Loucy (cell line): ENCODE results near the gene BID.

ENCODE experiments used
- H2AFZ ChIP-seq: fragments of 200-600 bp; sonication (generic); 2 replicates; pipeline ENCODE4 v1.6.0; 2016; ENCODE audit warnings: antibody characterized with exemption, mild to moderate bottlenecking, low read length, moderate library complexity
- H3F3A ChIP-seq: fragments of 200-600 bp; 2 replicates; pipeline ENCODE4 v1.6.0; 2016; ENCODE audit warnings: antibody characterized with exemption, low read depth, mild to moderate bottlenecking
- H3K27me3 ChIP-seq: fragments of 200-600 bp; sonication (generic); 2 replicates; pipeline ENCODE4 v1.6.1; 2014; ENCODE audit warnings: low read length, mild to moderate bottlenecking; ENCODE audit not compliant: insufficient read depth, poor library complexity, severe bottlenecking
- H3K36me3 ChIP-seq: fragments of 200-600 bp; sonication (generic); 2 replicates; pipeline ENCODE4 v1.6.1; 2016; ENCODE audit warnings: low read length; ENCODE audit not compliant: insufficient read depth
- H3K4me1 ChIP-seq: fragments of 200-600 bp; sonication (generic); 2 replicates; pipeline ENCODE4 v1.5.1; 2014; ENCODE audit warnings: low read length, mild to moderate bottlenecking; ENCODE audit not compliant: insufficient read depth, poor library complexity, severe bottlenecking
- H3K4me2 ChIP-seq: fragments of 200-600 bp; sonication (generic); 2 replicates; pipeline ENCODE4 v1.6.0; 2014; ENCODE audit warnings: antibody characterized with exemption, low read length, low read depth, mild to moderate bottlenecking; ENCODE audit not compliant: poor library complexity, severe bottlenecking
- H3K4me3 ChIP-seq: fragments of 200-600 bp; sonication (generic); 2 replicates; pipeline ENCODE4 v1.5.1; 2014; ENCODE audit warnings: low read length, mild to moderate bottlenecking, mixed read lengths; ENCODE audit not compliant: poor library complexity, severe bottlenecking
- H3K79me2 ChIP-seq: fragments of 200-600 bp; sonication (generic); 2 replicates; pipeline ENCODE4 v1.6.1; 2014; ENCODE audit warnings: low read length; ENCODE audit not compliant: insufficient read depth
- H3K9ac ChIP-seq: fragments of 200-600 bp; sonication (generic); 2 replicates; pipeline ENCODE4 v1.6.0; 2014; ENCODE audit warnings: mild to moderate bottlenecking, low read depth, low read length, moderate library complexity; ENCODE audit not compliant: poor library complexity, severe bottlenecking
- H3K9me2 ChIP-seq: fragments of 200-600 bp; sonication (generic); replicated peaks from 2 replicates; pipeline ENCODE4 v1.6.1; 2016; ENCODE audit warnings: low read depth, low read length, mixed read lengths
- H3K9me3 ChIP-seq: fragments of 200-600 bp; sonication (generic); 2 replicates; pipeline ENCODE4 v1.6.1; 2014; ENCODE audit warnings: mild to moderate bottlenecking, antibody characterized with exemption, low read length, low read depth; ENCODE audit not compliant: insufficient read depth
- H4K20me1 ChIP-seq: fragments of 200-600 bp; sonication (generic); 2 replicates; pipeline ENCODE4 v1.6.0; 2014; ENCODE audit warnings: antibody characterized with exemption, low read length, mild to moderate bottlenecking; ENCODE audit not compliant: insufficient read depth, poor library complexity, severe bottlenecking
- EZH2phosphoT487 ChIP-seq: fragments of 200-600 bp; IDR thresholded peaks from 2 replicates; pipeline ENCODE4 v1.6.1; 2018; ENCODE audit warnings: antibody characterized with exemption, mild to moderate bottlenecking, moderate library complexity, borderline replicate concordance
- TF ChIP-seq, protein P1 (sequence below): fragments of 200-600 bp; sonication (generic); conservative IDR thresholded peaks from 2 replicates; pipeline ENCODE4 v1.5.1; 2014; ENCODE audit warnings: mild to moderate bottlenecking, antibody characterized with exemption, low read length

BID gene

DNA sequence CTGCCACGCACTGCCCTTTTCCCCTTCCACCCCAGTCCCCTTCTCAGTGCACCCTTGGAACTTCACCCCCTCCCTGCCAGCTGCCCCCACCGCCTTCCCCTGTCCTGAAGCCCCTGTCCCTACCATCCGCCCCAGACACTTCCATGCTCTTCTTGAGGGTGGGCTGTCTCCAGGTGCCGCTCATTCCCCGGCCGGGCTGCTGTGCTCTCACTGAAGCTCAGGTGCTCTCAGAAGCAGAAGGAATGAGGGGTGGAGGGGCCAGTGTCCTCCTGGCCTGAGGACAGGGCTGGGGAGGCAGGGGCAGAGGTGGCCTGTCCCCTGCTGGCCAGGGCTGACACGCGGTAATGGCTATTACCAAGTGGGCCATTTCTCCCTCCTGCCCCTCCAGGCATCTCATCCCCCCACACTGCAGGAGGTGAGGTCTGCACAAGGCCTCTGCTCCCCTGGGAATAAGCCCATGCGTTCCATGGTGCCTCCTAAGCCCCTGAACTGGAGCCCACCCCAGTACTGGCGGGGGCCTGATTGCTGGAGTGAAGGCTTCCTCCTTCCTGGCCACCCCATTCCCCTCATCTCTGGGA lies 6.6 kb upstream of the BID start:
- no peaks in the 10 kb centered on the region for H3K9me2 ChIP-seq
- peaks cover 63% of the 10 kb centered on the region for H3K4me1 ChIP-seq
- peak overlapping the region; percentile 95 for H3K9ac ChIP-seq
- peaks cover 12% of the 10 kb centered on the region for H4K20me1 ChIP-seq
- no peaks in the 10 kb centered on the region for H3K9me3 ChIP-seq
- TF ChIP-seq, protein P1, sequence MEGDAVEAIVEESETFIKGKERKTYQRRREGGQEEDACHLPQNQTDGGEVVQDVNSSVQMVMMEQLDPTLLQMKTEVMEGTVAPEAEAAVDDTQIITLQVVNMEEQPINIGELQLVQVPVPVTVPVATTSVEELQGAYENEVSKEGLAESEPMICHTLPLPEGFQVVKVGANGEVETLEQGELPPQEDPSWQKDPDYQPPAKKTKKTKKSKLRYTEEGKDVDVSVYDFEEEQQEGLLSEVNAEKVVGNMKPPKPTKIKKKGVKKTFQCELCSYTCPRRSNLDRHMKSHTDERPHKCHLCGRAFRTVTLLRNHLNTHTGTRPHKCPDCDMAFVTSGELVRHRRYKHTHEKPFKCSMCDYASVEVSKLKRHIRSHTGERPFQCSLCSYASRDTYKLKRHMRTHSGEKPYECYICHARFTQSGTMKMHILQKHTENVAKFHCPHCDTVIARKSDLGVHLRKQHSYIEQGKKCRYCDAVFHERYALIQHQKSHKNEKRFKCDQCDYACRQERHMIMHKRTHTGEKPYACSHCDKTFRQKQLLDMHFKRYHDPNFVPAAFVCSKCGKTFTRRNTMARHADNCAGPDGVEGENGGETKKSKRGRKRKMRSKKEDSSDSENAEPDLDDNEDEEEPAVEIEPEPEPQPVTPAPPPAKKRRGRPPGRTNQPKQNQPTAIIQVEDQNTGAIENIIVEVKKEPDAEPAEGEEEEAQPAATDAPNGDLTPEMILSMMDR = peak; percentile 37
- TF ChIP-seq EZH2phosphoT487 = no peak
- H3K79me2 ChIP-seq = peaks cover 57% of the 10 kb centered on the region
- H3K36me3 ChIP-seq = no peaks in the 10 kb centered on the region
- peak overlapping the region; percentile 82 for H3K4me3 ChIP-seq
- H3K27me3 ChIP-seq = no peaks in the 10 kb centered on the region
- H2AFZ ChIP-seq = no peak overlapping the region
- peaks cover 6% of the 10 kb centered on the region; the same call in 1 of the 2 replicates for H3F3A ChIP-seq
- peak overlapping the region; percentile 98 for H3K4me2 ChIP-seq

DNA sequence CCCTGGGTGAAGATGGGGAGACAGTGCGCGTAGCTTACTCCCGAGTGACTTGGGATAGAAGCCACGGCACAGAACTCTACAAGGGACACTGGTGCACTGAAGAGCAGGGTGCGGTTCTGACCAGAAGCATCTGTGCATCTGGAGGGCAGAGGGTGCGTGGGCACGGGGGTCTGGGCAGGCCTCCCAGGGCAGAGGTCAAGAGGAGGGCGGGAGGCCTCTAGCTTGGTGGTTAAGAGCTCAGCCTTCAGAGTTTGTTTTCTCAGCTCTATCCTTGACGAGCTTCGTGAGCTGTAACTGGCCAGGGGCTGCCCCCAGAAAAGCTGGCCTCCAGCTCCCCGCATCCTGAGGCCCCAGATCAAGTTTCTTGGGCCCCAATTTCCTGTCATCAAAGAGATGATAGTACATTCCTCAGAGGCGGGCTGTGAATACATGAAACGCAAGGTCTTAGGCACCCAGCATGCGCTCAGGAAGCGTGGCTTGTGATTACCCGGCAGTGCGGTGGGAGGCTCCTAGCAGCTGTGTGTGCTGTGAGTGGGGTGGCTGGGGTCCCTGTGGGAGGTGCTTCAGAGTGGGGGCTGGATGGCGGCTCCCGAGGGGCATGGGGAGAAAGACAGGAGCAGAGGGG lies 6.0 kb upstream of the BID start:
- Histone ChIP-seq H4K20me1 (peaks cover 12% of the 10 kb centered on the region), H3K4me1 (peaks cover 63% of the 10 kb centered on the region), H3K4me2 (peak overlapping the region; percentile 98), H3K9ac (peak overlapping the region; percentile 95), H3K4me3 (peak overlapping the region; percentile 82), H3K27me3 (no peaks in the 10 kb centered on the region), H3K79me2 (peaks cover 60% of the 10 kb centered on the region), H3F3A (peaks cover 4% of the 10 kb centered on the region; the same call in 1 of the 2 replicates), H3K9me3 (no peaks in the 10 kb centered on the region), H3K9me2 (no peaks in the 10 kb centered on the region), H3K36me3 (no peaks in the 10 kb centered on the region), H2AFZ (no peak overlapping the region)
- TF ChIP-seq, protein P1 = no peak
- TF ChIP-seq EZH2phosphoT487 = no peak

DNA sequence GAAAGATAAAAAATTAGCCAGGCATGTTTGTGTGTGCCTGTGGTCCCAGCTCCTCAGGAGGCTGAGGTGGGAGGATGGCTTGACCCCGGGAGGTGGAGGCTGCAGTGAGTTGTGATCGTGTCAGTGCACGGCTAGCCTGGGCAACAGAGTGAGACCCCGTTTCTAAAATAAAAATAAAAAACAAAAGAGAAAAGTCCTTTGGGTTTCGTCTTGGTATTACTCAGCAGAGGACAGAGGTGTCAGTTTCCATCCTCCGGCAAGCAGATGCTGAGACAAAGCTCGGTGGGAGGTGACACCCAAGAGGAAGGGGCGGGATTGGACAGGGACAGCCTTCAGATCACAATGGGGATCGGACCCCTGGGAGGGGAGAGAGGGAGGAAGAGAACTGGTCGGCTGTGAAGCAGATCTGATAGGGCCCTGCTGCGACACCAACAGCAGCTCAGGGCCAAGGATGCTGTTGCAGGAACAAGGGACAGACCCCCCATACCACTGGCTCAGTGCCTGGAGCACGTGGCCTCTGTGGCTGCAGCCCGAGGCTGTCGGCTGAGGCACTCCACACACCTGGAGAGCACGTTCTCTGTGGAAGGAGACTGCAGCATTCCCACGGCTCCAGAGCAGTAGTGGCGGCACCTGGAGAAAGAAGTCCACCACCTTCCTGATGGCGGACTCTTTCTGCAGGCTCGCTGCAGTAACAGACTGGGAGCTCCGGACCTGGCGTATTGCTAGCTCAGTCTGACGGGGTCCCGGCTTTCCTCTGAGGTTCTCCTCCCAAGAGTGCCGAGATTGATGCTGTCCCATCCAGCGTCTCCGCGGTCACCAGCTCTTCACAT lies 5.2 kb upstream of the BID start:
- Histone ChIP-seq H3K9me2 (no peaks in the 10 kb centered on the region), H3K9ac (peak overlapping the region; percentile 95), H3K4me3 (peak overlapping the region; percentile 82), H3F3A (peaks cover 4% of the 10 kb centered on the region; the same call in 1 of the 2 replicates), H3K27me3 (no peaks in the 10 kb centered on the region), H3K4me1 (peaks cover 70% of the 10 kb centered on the region), H3K9me3 (no peaks in the 10 kb centered on the region), H3K4me2 (peak overlapping the region; percentile 98), H4K20me1 (peaks cover 12% of the 10 kb centered on the region), H2AFZ (no peak overlapping the region), H3K36me3 (no peaks in the 10 kb centered on the region), H3K79me2 (peaks cover 65% of the 10 kb centered on the region)
- TF ChIP-seq EZH2phosphoT487 = no peak
- TF ChIP-seq, protein P1 = no peak
